ENCODE data around the gene LTBP3.
A peak's percentile ranks its signal among the peaks of the same experiment; 100 is the strongest.

LTBP3 gene

GRCh38 chr11:65557280-65558001 lies 718 bp downstream of the LTBP3 start:
- DNase-seq (ENCODE audit: low spot score), result no peak
- peak overlapping the region; percentile 86 for H3K27ac ChIP-seq
- CTCF ChIA-PET, result interaction anchor here (0.7 kb wide), 1 partner anchor 16 kb away, joined by 3 read pairs; no protein-coding TSS in a partner anchor
- TF ChIP-seq CTCF (conservative IDR thresholded peaks at IDR 0.05; ENCODE audit: low read depth), result no peak
- POLR2A ChIA-PET (ENCODE audit: low non-redundant PET), result interaction anchor here (0.6 kb wide), 1 partner anchor 40 kb away, joined by 4 read pairs; no protein-coding TSS in a partner anchor

GRCh38 chr11:65556470-65557279 lies 1.5 kb downstream of the LTBP3 start:
- H3K27ac ChIP-seq, result peak overlapping the region; percentile 86
- ChIA-PET POLR2A (ENCODE audit: low non-redundant PET) (interaction anchor here (0.6 kb wide), 1 partner anchor 40 kb away, joined by 4 read pairs; no protein-coding TSS in a partner anchor), CTCF (interaction anchor here (0.6 to 1.8 kb wide), 3 partner anchors 14 to 16 kb away, joined by 3 to 15 read pairs (median 3); partner anchors contain the start of gene ZNRD2)
- TF ChIP-seq CTCF (conservative IDR thresholded peaks at IDR 0.05; ENCODE audit: low read depth), result no peak
- no peak for DNase-seq (ENCODE audit: low spot score)

GRCh38 chr11:65555693-65556231 lies 2.4 kb downstream of the LTBP3 start:
- no peak for TF ChIP-seq CTCF (conservative IDR thresholded peaks at IDR 0.05; ENCODE audit: low read depth)
- ChIA-PET CTCF (interaction anchor here (0.5 to 1.8 kb wide), 2 partner anchors 15 to 351 kb away, joined by 3 to 15 read pairs; no protein-coding TSS in a partner anchor), POLR2A (ENCODE audit: low non-redundant PET) (interaction anchor here (1.3 kb wide), 1 partner anchor 15 kb away, joined by 3 read pairs; no protein-coding TSS in a partner anchor)
- peak; percentile 73 for DNase-seq (ENCODE audit: low spot score)
- H3K27ac ChIP-seq, result peak overlapping the region; percentile 86

- H3K27ac ChIP-seq, result peak overlapping the region; percentile 86
- DNase-seq (ENCODE audit: low spot score), result no peak
- TF ChIP-seq CTCF (conservative IDR thresholded peaks at IDR 0.05; ENCODE audit: low read depth), result no peak
- CTCF ChIA-PET, result interaction anchor here (1.8 kb wide), 1 partner anchor 14 kb away, joined by 15 read pairs; no protein-coding TSS in a partner anchor
- POLR2A ChIA-PET (ENCODE audit: low non-redundant PET), result interaction anchor here (1.3 kb wide), 1 partner anchor 14 kb away, joined by 3 read pairs; no protein-coding TSS in a partner anchor
These were observed 3.2 kb downstream of the LTBP3 start for GRCh38 chr11:65554842-65555430.

GRCh38 chr11:65554057-65554818 lies 3.9 kb downstream of the LTBP3 start:
- peak overlapping the region; percentile 86 for H3K27ac ChIP-seq
- ChIA-PET POLR2A (ENCODE audit: low non-redundant PET) (interaction anchor here (1.3 kb wide), 1 partner anchor 14 kb away, joined by 3 read pairs; no protein-coding TSS in a partner anchor), CTCF (interaction anchor here (1.8 kb wide), 1 partner anchor 14 kb away, joined by 15 read pairs; no protein-coding TSS in a partner anchor)
- no peak for TF ChIP-seq CTCF (conservative IDR thresholded peaks at IDR 0.05; ENCODE audit: low read depth)
- DNase-seq (ENCODE audit: low spot score), result no peak

Measured in RWPE1 (cell line).